ENCODE results near the gene WWC1. TPM values are rescaled to one million over a fixed set of nuclear protein-coding genes. Genes with fewer than 3 reads are reported as not detected.

The WWC1 gene
- total RNA-seq, 4 donors from 2014 or later, result 0.51 TPM; not detected in 3

DNA sequence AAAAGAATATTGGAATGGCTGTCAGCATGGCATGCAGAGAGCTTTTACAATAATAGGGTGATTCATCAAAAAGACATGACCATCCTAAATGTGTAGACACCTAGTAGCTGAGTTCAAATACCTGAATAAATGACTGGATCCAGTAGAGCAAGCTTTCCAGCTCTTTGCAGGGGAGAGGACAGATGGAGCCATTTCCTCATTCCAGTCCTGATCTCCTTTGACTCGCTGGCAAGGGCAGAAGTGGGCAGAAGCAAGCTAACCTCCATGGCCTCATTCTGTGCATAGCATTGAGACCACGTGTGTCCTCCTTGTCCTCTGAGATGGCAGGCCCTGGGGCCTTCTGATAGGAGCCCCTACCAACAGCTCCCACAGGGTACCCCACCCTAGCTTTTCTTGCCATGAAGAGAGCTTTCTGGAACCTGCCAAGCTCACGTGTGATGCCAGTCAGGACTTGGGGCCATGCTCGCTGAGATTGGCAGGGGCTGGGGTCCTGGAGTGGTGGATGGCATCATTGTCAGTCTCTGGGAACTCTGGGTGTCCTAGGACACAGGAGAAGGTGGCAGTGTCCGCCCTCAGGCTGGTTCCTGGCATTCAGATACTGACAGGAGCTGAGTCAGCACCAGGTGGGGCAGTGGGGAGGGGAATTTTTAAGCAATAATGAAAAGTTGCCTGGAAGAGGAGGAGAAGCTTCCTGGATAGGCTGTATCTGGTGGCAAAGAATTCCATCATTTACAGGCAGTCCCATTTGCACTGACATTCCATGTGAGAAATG, 33.6 kb downstream of the WWC1 start:
- H3K36me3 ChIP-seq, result no peaks in the 10 kb centered on the region
- in situ Hi-C loops (cut with MboI; ENCODE audit: low sequenced_read_pairs in 4 of 4) (no loop called here), intact Hi-C loops (cut with DNase I; ENCODE audit: low total_unique reads) (no loop called here)
- no peaks in the 10 kb centered on the region for H3K4me1 ChIP-seq
- H3K4me3 ChIP-seq, result no peak overlapping the region
- no peak for DNase-seq
- H3K27me3 ChIP-seq, result peaks cover 0 to 3% (median 0%) of the 10 kb centered on the region in 3 donors
- H3K27ac ChIP-seq, result no peak overlapping the region
- TF ChIP-seq, protein P1, sequence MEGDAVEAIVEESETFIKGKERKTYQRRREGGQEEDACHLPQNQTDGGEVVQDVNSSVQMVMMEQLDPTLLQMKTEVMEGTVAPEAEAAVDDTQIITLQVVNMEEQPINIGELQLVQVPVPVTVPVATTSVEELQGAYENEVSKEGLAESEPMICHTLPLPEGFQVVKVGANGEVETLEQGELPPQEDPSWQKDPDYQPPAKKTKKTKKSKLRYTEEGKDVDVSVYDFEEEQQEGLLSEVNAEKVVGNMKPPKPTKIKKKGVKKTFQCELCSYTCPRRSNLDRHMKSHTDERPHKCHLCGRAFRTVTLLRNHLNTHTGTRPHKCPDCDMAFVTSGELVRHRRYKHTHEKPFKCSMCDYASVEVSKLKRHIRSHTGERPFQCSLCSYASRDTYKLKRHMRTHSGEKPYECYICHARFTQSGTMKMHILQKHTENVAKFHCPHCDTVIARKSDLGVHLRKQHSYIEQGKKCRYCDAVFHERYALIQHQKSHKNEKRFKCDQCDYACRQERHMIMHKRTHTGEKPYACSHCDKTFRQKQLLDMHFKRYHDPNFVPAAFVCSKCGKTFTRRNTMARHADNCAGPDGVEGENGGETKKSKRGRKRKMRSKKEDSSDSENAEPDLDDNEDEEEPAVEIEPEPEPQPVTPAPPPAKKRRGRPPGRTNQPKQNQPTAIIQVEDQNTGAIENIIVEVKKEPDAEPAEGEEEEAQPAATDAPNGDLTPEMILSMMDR (IDR thresholded peaks at IDR 0.05 in 4 of 5, conservative IDR thresholded peaks at IDR 0.05 in 1 of 5), result no peak
- TF ChIP-seq POLR2A (IDR thresholded peaks at IDR 0.05), result no peak
- no peak for ATAC-seq
- no peaks in the 10 kb centered on the region for H3K9me3 ChIP-seq

DNA sequence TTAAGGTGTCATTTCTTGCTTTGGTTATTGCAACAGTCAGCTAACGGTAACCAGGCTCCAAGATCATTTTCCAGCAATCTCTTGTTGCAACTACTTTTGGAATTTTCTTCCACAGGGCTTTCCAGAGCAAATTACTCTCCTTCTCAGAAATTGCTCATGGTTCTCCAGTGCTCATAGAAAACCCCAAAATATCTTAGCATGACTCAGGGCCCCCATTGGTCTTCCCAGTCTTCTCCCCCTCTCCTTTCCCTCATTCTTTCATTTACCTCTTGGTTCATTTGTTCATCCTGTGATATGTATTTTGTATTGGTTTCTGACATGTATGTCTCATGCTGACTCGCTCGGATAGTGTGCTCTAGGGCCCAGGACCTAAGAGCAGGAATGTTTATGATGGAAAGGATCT, 35.6 kb downstream of the WWC1 start:
- ATAC-seq, result no peak
- H3K4me3 ChIP-seq, result no peak overlapping the region
- no peak for TF ChIP-seq POLR2A (IDR thresholded peaks at IDR 0.05)
- TF ChIP-seq, protein P1 (IDR thresholded peaks at IDR 0.05 in 4 of 5, conservative IDR thresholded peaks at IDR 0.05 in 1 of 5), result no peak
- in situ Hi-C loops (cut with MboI; ENCODE audit: low sequenced_read_pairs in 4 of 4), result no loop called here
- no peaks in the 10 kb centered on the region for H3K36me3 ChIP-seq
- H3K9me3 ChIP-seq, result no peaks in the 10 kb centered on the region
- intact Hi-C loops (cut with DNase I; ENCODE audit: low total_unique reads), result no loop called here
- peaks cover 0 to 7% (median 0%) of the 10 kb centered on the region in 3 donors for H3K27me3 ChIP-seq
- no peak overlapping the region for H3K27ac ChIP-seq
- DNase-seq, result no peak
- H3K4me1 ChIP-seq, result no peaks in the 10 kb centered on the region

- no peaks in the 10 kb centered on the region for H3K4me1 ChIP-seq
- H3K27ac ChIP-seq, result no peak overlapping the region
- H3K4me3 ChIP-seq, result no peak overlapping the region
- peaks cover 0 to 7% (median 0%) of the 10 kb centered on the region in 3 donors for H3K27me3 ChIP-seq
- H3K9me3 ChIP-seq, result no peaks in the 10 kb centered on the region
- TF ChIP-seq POLR2A (IDR thresholded peaks at IDR 0.05), result no peak
- TF ChIP-seq, protein P1 (IDR thresholded peaks at IDR 0.05 in 4 of 5, conservative IDR thresholded peaks at IDR 0.05 in 1 of 5), result no peak
- ATAC-seq (no peak), DNase-seq (no peak)
- in situ Hi-C loops (cut with MboI; ENCODE audit: low sequenced_read_pairs in 4 of 4) (no loop called here), intact Hi-C loops (cut with DNase I; ENCODE audit: low total_unique reads) (no loop called here)
- no peaks in the 10 kb centered on the region for H3K36me3 ChIP-seq
Observed at GRCh38 chr5:168327451-168327850, 36.0 kb downstream of the WWC1 start.

- Histone ChIP-seq H3K4me1 (no peaks in the 10 kb centered on the region), H3K27me3 (peaks cover 0 to 7% (median 0%) of the 10 kb centered on the region in 3 donors), H3K27ac (no peak overlapping the region), H3K36me3 (no peaks in the 10 kb centered on the region), H3K9me3 (no peaks in the 10 kb centered on the region), H3K4me3 (no peak overlapping the region)
- intact Hi-C loops (cut with DNase I; ENCODE audit: low total_unique reads) (no loop called here), in situ Hi-C loops (cut with MboI; ENCODE audit: low sequenced_read_pairs in 4 of 4) (no loop called here)
- TF ChIP-seq POLR2A (IDR thresholded peaks at IDR 0.05), result no peak
- TF ChIP-seq, protein P1 (IDR thresholded peaks at IDR 0.05 in 4 of 5, conservative IDR thresholded peaks at IDR 0.05 in 1 of 5), result no peak
- DNase-seq (no peak), ATAC-seq (no peak)
Observed at GRCh38 chr5:168327994-168328393, 36.5 kb downstream of the WWC1 start.
